Umbilical cord (tissue), 2 donors: ENCODE measurements around the gene ABHD12. TPM values are rescaled to one million over a fixed set of nuclear protein-coding genes. Genes with fewer than 3 reads are reported as not detected.
A peak's percentile ranks its signal among the peaks of the same experiment; 100 is the strongest.
"Not testable (repeated sequence)": the region's sequence is repeated elsewhere in the genome, so short reads cannot be mapped to it uniquely, and the experiment has no call there.

Experiments used
- DNase-seq: peaks from one replicate; pipeline ENCODE4 v3.0.0-alpha.2; 2015; ENCODE audit warnings: low spot score
- total RNA-seq: library from RNA; depleted of rRNA; stranded (reverse); fragments of >200 nt; gene quantifications from one replicate; pipeline ENCODE4 v1.2.3, GENCODE V29; 2014; ENCODE audit warnings: low replicate concordance; ENCODE audit not compliant: insufficient read depth

Gene ABHD12
- total RNA-seq, 1 donor from 2014 or later = 61.4 TPM

GRCh38 chr20:25355011-25355595 lies 35.5 kb downstream of the ABHD12 start:
- DNase-seq = no peak

- DNase-seq = peak; percentile 6
These were observed 36.6 kb downstream of the ABHD12 start for GRCh38 chr20:25353747-25354705.

GRCh38 chr20:25353353-25353746 lies 37.3 kb downstream of the ABHD12 start:
- no peak for DNase-seq

- DNase-seq = no peak
These were observed 37.9 kb downstream of the ABHD12 start for GRCh38 chr20:25352746-25353145.

GRCh38 chr20:25351024-25351360 lies 39.6 kb downstream of the ABHD12 start:
- no peak for DNase-seq

- no peak for DNase-seq
These were observed 44.3 kb downstream of the ABHD12 start for GRCh38 chr20:25346349-25346748.

GRCh38 chr20:25345721-25346120 lies 44.9 kb downstream of the ABHD12 start:
- no peak for DNase-seq

GRCh38 chr20:25344634-25345033 lies 46.0 kb downstream of the ABHD12 start:
- no peak for DNase-seq

- DNase-seq = no peak
These were observed 48.6 kb downstream of the ABHD12 start for GRCh38 chr20:25341716-25342680.

- DNase-seq = no peak
These were observed 50.3 kb downstream of the ABHD12 start for GRCh38 chr20:25340380-25340779.

- no peak for DNase-seq
These were observed 51.0 kb downstream of the ABHD12 start for GRCh38 chr20:25339608-25340007.

- no peak for DNase-seq
These were observed 52.3 kb downstream of the ABHD12 start for GRCh38 chr20:25338112-25339023.

- DNase-seq = no peak
These were observed 53.8 kb downstream of the ABHD12 start for GRCh38 chr20:25336561-25337422.

GRCh38 chr20:25334972-25335371 lies 55.7 kb downstream of the ABHD12 start:
- DNase-seq = not testable (repeated sequence)

GRCh38 chr20:25328954-25329498 lies 61.6 kb downstream of the ABHD12 start:
- no peak for DNase-seq

GRCh38 chr20:25327521-25328235 lies 63.0 kb downstream of the ABHD12 start:
- no peak for DNase-seq

GRCh38 chr20:25325997-25326396 lies 64.6 kb downstream of the ABHD12 start:
- DNase-seq = no peak

- DNase-seq = no peak
These were observed 65.6 kb downstream of the ABHD12 start for GRCh38 chr20:25325073-25325472.

- peak; percentile 46 for DNase-seq
These were observed 66.2 kb downstream of the ABHD12 start for GRCh38 chr20:25324412-25324811.
